Breast epithelium (tissue), 3 donors: Measurements from ENCODE around the gene ACOXL.

Source experiments
- CTCF ChIP-seq, 3 donors: fragments of 450-650 bp; IDR thresholded peaks; one replicate each; pipeline ENCODE4 v1.5.1; 2016 to 2017; ENCODE audit warnings: antibody characterized with exemption in 3 of 3, mild to moderate bottlenecking in 3 of 3, moderate library complexity in 3 of 3
- POLR2A ChIP-seq: fragments of 450-650 bp; IDR thresholded peaks from one replicate; pipeline ENCODE4 v1.6.1; 2016; ENCODE audit warnings: antibody characterized with exemption, mild to moderate bottlenecking, moderate library complexity

DNA sequence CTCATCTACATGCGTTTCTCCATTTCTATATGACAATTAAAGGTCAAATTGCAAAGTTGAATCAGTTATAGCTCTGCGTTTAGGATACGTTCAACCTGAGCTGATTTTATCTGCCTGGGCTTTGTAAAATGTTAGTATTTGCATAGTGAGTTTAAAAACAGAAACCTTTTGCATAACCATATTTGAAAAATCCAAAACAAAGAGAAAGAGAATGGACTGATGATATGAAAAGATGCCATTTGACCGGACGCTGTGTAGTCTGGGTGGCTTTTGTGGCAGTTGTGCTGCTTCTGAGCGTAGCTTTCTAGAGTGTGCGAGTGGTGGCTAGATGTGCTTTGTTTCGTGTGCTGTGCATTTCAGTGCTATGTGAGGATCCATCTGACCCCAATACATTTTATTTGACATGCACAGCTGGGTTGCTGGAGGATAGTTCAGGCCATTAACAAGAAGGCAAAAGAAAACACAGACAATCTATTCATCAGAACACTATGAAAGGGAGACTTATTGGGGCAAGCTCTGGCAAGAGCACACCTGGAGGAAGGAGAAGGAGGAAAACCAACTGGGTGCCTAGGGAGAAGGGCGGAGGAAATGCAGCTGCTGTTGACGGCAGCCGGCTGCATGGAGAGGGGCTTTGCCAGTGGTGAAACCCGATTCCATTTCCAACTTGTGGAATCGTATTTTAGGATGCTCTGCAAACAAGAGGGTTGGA lies 126.8 kb downstream of the ACOXL start:
- no peak for TF ChIP-seq POLR2A
- TF ChIP-seq CTCF (IDR thresholded peaks at IDR 0.05): no peak
